Coronary artery (tissue), 2 donors: ENCODE data around the gene WDR7.

Source experiments
- DNase-seq: peaks from one replicate; pipeline ENCODE4 v3.0.0-alpha.2; 2017; ENCODE audit warnings: low spot score
- H3K27ac ChIP-seq, 2 donors: fragments of 200-600 bp; sonication (generic); one replicate each; pipeline ENCODE4 v1.5.1; 2016 to 2019
- H3K4me3 ChIP-seq: fragments of 200-600 bp; sonication (generic); 2 replicates; pipeline ENCODE4 v1.5.1; 2016; ENCODE audit warnings: mild to moderate bottlenecking, moderate library complexity
- TF ChIP-seq, protein P1 (sequence below): fragments of 200-600 bp; sonication (generic); IDR thresholded peaks from one replicate; pipeline ENCODE4 v1.5.1; 2019; ENCODE audit warnings: antibody characterized with exemption

The WDR7 gene

GRCh38 chr18:57080479-57080878 lies 429.3 kb downstream of the WDR7 start:
- DNase-seq: no peak
- TF ChIP-seq, protein P1, sequence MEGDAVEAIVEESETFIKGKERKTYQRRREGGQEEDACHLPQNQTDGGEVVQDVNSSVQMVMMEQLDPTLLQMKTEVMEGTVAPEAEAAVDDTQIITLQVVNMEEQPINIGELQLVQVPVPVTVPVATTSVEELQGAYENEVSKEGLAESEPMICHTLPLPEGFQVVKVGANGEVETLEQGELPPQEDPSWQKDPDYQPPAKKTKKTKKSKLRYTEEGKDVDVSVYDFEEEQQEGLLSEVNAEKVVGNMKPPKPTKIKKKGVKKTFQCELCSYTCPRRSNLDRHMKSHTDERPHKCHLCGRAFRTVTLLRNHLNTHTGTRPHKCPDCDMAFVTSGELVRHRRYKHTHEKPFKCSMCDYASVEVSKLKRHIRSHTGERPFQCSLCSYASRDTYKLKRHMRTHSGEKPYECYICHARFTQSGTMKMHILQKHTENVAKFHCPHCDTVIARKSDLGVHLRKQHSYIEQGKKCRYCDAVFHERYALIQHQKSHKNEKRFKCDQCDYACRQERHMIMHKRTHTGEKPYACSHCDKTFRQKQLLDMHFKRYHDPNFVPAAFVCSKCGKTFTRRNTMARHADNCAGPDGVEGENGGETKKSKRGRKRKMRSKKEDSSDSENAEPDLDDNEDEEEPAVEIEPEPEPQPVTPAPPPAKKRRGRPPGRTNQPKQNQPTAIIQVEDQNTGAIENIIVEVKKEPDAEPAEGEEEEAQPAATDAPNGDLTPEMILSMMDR: no peak
- Histone ChIP-seq H3K4me3 (no peak overlapping the region), H3K27ac (no peak overlapping the region)

GRCh38 chr18:57081899-57082298 lies 430.7 kb downstream of the WDR7 start:
- no peak for DNase-seq
- TF ChIP-seq, protein P1: no peak
- H3K27ac ChIP-seq: no peak overlapping the region
- H3K4me3 ChIP-seq: no peak overlapping the region

DNA sequence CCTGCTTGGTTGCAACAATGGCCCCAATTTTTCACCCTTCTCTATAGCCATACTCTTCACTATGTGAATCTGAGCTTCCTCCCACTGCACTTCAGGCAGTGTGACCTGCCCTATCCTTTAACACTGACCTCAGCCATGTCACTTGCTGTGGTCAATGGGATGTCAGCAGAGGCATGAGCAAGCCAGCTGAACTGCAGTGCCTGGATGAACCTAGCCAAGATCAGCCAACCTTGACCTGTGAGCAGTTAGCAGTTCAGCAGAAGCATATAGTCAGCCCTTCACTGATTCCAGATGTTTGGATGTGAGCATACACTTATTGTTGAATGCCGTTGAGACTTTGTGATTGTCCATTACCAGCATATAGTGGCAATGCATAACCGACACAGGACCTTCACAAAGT lies 432.3 kb downstream of the WDR7 start:
- Histone ChIP-seq H3K4me3 (no peak overlapping the region), H3K27ac (no peak overlapping the region)
- no peak for DNase-seq
- TF ChIP-seq, protein P1: no peak

DNA sequence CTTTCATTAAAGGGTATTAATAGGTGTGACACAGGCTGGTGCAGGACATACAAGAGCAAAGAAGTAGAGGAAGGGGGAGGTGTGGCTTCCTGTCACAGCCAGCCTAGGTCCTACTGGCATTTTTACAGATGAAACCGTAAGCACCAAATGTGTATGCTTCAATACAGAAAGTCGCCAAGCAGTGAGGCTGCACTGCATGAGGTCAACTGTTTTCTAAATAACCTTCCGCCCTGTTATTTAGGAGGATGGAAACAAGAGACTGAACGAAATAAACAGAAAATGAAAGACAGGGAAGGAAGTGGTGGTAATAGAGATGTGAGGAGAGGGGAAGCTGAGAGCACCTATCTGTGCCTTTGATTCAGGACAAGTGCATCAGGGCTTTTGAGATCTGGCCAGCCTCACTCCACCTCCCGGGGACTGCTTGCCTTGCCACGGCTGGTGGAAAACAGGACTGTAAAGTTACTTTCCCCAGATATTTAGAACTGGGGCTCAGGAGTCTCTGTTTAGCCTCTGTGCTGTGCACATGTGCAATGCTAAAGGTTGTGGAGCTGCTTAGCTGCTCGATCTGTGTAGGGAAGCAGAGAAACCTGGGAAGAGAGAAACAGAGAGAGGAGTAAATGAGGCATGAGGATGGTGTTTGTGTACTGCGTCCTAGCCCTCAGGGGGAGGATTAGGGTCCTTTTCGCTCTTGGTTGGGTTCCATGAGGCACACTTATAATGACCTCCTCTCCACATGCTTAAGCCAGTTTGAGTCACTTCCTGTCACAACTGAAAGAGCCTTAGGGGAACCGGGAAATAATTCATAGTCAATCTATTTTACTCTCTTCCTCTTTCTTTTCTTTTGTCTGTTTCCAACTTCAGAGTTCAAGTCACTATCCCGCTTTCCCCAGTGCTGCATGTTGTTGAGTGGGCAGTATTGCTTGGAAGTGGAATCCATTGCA lies 433.4 kb downstream of the WDR7 start:
- no peak for DNase-seq
- Histone ChIP-seq H3K27ac (no peak overlapping the region), H3K4me3 (no peak overlapping the region)
- TF ChIP-seq, protein P1: no peak

DNA sequence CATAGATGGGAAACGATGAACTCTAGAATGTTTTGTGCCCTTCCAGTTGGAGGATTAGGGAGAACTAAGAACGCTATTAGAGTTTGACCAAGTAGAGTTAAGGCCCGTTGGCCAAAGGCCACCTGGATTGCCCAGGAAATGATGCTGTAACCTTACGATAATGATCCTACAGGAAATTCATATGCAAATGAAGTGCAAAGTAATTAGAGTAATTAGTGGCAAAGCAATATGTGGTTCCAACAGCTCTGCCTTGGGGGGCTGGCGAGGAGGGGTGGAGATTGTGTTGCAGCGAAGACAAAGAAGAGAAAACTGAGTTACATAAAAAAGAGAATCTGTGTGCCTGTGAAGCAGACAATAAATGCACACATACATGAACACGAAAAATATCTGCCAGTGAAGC lies 434.2 kb downstream of the WDR7 start:
- no peak overlapping the region for H3K27ac ChIP-seq
- no peak for DNase-seq
- TF ChIP-seq, protein P1: no peak
- no peak overlapping the region for H3K4me3 ChIP-seq

GRCh38 chr18:57086163-57086562 lies 435.0 kb downstream of the WDR7 start:
- TF ChIP-seq, protein P1: no peak
- no peak for DNase-seq
- Histone ChIP-seq H3K27ac (no peak overlapping the region), H3K4me3 (no peak overlapping the region)
